GM20431 (cell line): ENCODE results near the gene MYOZ3.

Experiments
- in situ Hi-C: fragments of 300-500 bp; cut with MseI, MboI; formaldehyde crosslinking; loops from one replicate; pipeline ENCODE4 v1.15.0; 2020; ENCODE audit warnings: low sequenced_read_pairs; ENCODE audit not compliant: unreplicated experiment

The MYOZ3 gene

DNA sequence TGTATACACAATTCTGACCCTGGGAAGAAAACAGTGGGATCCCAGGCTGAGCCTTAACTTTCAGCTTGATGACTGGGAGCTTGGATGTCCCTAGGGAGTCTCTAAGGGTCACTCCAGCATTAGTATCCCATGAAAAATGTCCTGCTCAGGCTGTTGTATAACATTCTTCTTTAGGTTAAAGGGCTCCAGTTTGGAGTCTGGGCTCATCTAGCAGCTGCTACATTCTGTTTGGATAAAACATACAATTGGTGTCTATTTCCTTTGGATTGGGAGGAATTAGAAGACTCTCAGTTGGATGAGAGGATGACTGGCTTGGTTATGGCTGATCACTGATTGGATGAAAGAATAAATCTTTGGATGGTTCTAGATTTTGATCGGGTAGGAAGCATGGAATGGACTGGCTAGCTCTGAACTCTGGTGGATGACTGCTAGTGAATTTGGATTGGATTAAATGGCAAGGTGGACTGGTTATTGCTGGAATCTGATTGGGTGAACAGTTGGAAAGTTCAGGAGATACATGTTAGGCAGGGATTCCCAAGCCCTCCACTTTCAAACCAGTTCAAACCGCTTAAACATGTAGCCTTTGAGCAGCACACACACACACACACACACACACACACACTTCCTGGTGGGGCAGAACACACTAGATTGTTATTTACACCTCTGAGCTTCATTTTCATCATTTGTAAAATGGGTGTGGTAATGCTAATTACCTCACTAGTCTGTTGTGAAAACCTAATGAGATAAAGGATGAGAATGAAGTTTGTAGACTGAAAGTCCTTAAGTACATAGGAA is 7.1 kb upstream of the MYOZ3 start:
- in situ Hi-C loops: no loop called here

DNA sequence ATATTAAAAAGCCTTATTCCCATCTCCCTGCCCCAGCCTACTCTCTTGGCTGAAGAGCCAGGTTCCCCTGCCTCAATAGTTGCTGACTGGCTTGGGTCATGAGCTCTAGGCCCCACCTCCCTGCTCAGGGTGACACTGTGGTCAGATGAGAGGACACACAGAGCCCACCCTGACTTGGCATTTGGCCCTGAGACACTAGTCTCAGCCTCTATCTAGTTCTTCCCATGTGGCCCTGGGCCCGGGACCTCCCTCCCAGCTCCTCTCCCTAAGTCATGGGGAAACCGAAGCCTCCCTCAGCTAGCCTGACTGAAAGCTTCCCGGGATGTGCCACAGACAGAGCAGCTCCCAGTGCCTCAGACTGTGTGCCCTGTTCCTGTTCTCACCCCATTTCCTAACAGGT is 5.8 kb upstream of the MYOZ3 start:
- in situ Hi-C loops: no loop called here

DNA sequence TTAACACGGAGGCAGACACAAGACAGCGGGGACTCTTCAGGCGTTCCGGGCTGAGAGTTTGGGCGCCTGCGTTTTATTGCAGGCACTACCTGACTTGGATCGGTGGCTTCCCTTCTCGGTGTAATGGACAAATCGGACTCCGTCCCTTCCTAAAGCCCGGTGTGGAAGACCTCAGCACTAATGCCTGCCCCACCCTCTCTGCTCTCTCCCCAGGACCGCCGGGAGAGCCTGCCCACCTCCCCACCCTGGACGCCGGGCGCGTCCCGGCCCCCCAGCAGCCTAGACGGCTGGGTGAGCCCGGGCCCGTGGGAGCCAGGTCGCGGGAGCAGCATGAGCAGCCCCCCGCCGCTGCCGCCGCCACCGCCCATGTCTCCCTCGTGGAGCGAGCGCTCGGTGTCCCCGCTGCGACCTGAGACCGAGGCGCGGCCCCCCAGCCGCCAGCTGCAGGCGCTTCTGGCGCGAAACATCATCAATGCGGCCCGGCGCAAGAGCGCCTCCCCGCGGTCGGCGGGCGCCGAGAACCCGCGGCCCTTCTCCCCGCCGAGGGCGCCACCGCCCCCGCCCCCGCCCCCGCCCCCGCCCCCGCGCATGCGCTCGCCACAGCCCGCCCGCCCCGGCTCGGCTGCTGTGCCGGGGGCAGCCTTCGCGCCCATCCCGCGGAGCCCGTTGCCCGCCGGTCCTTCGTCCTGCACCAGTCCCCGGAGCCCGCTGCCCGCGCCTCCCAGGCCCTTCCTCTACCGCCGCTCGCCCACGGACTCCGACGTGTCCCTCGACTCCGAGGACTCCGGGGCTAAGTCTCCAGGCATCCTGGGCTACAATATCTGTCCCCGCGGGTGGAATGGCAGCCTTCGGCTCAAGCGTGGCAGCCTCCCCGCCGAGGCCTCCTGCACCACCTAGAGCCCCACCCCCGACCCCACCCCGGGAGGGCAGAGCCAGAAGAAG is 4.6 kb upstream of the MYOZ3 start:
- in situ Hi-C loops: no loop called here

DNA sequence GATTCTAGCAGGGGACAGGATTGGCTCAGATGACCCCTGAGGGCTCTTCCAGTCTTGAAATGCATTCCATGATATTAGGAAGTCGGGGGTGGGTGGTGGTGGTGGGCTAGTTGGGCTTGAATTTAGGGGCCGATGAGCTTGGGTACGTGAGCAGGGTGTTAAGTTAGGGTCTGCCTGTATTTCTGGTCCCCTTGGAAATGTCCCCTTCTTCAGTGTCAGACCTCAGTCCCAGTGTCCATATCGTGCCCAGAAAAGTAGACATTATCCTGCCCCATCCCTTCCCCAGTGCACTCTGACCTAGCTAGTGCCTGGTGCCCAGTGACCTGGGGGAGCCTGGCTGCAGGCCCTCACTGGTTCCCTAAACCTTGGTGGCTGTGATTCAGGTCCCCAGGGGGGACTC is 2.9 kb upstream of the MYOZ3 start:
- in situ Hi-C loops: no loop called here

DNA sequence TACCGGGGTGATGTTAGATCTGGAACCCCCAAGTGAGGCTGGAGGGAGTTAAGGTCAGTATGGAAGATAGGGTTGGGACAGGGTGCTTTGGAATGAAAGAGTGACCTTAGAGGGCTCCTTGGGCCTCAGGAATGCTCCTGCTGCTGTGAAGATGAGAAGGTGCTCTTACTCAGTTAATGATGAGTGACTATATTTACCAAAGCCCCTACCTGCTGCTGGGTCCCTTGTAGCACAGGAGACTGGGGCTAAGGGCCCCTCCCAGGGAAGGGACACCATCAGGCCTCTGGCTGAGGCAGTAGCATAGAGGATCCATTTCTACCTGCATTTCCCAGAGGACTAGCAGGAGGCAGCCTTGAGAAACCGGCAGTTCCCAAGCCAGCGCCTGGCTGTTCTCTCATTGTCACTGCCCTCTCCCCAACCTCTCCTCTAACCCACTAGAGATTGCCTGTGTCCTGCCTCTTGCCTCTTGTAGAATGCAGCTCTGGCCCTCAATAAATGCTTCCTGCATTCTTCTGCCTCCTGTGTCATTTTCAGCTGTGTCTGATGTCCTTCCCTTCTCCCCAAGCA is 2.3 kb upstream of the MYOZ3 start:
- in situ Hi-C loops: no loop called here

DNA sequence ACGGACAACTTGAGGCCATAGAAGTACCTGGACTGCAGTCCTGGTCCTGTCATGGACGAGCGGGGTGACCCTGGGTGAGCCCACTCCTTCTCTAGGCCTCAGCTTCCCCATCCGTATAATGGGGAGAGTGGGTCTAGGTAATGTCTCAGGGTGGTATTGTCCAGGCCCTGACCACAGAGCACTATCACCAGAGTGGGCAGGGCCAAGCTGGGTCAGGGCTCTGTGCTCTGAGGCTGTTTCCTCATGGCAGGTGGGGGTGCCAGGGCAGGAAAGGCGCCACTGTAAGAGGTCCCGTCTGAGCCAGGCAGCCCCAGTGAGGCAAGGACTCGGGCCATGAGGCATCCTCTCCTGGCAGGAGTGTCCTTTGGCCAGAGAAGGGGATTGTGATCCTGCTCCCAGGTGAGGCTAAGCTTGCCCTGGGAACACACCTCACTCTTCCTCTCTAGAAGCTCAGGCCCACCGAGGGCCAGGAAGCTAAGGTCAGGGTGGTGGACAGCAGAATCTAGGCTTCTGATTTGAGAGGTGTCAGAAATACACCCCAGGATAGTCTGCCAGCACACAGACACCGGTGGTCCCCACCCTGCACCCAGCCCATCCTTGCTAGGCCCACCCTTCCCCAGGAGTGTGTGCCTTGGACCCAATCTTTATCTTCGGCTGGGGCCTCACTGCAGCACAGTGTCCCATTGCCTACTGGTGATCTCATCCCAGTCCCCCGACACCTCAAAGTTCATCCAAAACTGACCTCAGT is 1.5 kb upstream of the MYOZ3 start:
- in situ Hi-C loops: no loop called here

DNA sequence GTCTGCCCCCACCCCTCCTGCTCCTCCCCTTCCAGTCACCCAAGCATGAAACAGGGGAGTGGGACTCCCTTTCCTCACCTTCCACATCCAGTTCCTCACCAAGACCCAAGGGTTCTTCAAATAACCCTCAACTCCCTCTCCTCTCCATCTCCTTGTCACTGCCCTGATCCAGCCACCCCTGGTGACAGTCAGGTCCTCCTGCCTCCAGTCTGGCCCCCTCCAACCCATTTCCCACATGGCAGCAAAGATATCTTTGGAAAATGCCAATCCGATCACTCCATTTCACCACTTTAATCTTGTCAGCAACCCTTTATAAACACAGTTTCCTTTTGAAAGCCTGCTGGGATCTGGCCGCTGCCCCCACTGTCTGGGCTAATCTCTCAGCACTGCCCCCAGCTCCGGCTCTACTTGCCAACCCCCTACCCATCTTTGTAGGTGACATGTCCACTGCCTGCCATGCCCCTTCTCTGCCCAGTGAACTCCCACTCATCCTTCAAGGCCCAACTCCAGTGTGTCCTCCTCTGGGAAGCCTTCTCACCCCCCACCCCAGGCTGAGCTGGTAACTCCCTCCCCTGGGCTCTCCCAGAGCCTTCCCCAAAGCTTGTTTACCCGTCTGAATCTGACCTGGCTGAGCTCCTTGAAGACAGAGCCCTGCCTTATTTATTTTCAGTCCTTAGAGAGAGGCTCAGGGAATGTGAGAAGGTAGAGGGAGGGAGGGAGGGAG is 781 bp upstream of the MYOZ3 start:
- in situ Hi-C loops: no loop called here

DNA sequence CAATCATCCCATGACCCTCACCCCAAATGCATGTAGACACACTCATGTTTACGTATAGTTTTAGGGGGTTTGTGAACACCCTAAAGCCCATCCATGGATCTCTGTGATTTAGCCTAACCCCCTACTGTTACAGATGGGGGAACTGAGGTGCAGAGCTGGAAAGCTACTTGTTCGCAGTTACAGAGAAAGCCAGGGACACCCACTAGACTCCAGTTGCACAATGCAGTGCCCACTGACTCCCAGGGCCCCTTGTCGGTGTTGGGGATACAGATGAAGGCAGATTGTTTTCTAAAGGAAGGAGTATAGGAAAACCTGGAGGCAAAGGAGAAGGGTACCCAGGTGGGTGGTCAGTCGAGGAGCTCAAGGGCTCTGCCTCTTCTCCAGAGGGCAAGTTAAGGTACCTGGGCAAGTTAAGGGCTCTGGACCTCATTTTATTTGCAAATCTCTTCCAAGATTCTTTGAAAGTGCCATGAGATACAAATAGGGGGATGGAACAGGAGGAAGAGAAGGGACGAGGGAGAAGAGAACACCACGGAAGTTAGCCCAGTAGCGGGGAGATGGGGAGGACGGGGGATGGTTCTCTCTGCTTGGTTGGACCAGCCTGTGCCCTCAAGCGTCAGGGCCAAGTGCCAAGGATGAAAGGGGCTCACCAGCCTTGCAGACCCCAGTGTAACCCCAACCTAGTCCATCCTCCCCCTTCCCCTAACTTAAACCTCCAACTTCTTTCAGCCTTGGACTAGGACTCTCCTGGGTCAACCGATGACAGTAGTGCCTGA is 958 bp downstream of the MYOZ3 start:
- in situ Hi-C loops: no loop called here

DNA sequence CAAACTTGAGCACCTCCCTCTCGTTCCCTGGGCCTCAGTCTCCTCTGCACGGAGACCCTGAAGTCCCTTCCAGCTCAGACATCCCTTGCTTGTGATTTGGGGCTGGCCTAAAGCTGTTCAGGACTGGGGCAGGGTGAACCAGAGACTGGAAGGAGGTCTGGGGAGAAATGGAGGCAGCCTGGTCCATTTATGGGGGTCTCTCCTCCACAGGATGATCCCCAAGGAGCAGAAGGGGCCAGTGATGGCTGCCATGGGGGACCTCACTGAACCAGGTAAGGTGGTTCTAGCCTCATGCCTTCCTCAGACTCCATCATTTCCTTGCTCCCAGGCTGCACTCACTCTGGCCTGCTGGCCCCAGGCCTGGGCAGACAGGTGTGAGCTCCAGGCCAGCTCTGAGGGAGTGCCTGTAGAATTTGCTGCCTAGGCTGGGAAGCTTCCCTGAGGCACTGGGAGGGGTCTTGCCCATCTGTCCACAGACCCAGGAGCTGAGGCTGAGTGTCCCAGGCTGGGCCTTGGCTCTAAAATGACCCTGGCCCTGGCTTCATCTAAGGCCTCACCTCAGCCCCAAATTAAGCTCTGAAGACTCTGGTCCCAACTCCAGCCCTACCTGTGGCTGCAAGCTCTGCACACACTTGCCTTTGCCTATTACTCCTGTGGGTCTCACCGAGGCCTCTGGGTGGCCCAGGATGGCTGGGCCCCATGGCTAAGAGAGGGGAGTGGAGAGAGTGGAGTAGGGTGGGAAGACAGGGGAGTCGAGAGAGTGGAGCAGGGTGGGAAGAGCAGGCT is 1.9 kb downstream of the MYOZ3 start:
- in situ Hi-C loops: no loop called here

DNA sequence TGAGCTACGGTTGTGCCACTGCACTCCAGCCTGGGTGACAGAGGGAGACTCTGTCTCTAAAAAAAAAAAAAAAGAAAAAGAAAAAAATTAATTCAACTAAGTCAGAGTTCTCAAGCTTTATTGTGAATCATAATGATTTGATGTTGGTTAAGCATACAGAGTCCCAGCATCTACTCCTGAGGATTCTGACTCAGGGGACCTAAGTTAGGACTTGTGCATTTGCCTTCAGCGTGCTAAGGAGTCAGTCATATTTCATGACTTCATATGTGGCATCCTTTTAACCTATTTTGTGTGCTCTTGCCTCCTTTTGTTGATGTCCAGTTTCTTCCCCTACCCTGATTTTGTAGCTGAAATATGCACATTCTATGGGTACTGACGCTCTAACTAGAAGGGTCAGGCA is 2.9 kb downstream of the MYOZ3 start:
- in situ Hi-C loops: no loop called here

DNA sequence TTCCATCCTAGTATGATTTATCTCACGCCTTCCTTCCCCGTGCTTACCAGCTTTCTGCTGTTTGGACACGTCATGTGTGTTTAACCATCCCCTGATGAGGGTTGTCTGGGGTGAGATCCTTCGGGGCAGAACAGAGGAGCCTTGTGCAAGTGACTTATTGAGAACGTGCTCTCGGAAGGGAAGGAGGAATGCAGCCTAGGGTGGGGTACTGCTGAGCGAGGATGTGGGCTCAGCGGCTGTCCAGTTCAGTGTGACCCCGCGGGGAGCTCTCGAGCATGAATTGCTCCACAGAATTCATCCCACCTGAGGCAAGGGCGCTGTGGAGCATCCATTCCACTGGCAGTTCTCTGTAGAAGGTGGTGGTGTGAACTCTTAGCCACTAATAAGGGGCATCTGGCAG is 4.0 kb downstream of the MYOZ3 start:
- in situ Hi-C loops: no loop called here

DNA sequence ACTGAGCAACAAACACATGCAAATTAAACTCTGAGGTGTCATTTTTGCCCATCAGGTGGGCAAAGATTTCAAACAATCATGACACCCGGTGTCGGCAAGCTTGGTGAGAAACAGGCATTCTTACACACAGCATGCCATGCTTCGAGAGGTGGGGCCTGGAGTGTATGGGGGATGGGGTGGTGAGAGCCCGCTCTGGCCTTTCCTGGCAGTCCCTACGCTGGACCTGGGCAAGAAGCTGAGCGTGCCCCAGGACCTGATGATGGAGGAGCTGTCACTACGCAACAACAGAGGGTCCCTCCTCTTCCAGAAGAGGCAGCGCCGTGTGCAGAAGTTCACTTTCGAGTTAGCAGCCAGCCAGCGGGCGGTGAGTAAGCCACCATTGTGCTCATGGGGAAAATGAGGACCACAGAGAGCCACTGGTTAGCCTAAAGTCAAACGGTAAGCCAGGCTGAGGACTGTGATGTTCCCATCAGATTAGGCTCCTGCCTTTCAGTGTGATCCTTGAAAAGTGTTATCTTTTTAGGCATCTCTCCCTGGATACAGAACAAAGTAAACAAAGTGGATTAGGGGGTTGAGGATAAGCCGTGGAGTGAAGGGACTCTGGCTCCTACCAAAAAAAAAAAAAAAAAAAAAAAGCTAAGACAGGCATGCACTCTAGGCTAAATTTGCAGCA is 9.4 kb downstream of the MYOZ3 start:
- in situ Hi-C loops: no loop called here

DNA sequence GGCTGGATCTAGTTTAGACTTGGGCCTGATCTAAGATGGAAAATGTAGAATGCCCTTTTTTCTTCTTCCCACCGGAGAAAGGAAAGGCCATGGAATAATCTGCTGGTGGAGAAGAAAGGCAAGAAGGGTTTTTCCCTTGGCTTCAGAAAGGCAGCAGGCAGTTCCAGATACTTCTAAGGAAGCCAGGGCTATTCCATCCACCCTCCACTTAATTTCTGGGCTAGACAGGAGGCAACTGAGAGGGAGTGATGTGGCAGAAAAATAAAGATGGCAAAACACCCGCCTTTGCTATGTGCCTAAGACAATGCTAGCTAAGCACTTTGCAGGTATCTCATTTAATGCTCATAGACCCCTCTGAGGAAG is 9.9 kb downstream of the MYOZ3 start:
- in situ Hi-C loops: no loop called here

DNA sequence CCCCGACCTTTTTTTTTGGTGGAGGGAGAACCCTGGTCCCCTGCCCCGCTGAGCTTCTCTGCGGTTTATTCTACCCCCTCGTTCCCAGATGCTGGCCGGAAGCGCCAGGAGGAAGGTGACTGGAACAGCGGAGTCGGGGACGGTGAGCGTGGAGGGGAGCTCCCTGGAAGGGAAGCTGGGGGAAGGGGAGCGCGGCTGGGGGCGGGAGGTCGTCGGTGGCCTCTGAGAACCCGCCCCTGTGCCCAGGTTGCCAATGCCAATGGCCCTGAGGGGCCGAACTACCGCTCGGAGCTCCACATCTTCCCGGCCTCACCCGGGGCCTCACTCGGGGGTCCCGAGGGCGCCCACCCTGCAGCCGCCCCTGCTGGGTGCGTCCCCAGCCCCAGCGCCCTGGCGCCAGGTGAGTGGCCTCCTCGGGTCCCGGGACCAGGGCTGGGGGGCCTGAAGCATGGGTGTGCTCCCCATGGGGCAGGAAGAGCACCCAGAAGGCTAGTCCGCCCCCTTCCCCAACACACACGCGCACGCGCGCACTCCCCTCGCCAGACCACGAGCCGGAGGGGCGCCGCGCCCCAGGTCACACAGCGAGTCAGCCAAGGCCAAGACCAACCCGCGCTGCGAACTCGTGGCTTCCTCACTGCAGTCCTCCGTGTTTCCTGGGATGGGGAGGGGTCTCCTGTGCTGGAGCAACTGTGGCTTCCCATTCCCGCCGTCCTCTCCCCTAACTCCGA is 10.6 kb downstream of the MYOZ3 start:
- in situ Hi-C loops: no loop called here

DNA sequence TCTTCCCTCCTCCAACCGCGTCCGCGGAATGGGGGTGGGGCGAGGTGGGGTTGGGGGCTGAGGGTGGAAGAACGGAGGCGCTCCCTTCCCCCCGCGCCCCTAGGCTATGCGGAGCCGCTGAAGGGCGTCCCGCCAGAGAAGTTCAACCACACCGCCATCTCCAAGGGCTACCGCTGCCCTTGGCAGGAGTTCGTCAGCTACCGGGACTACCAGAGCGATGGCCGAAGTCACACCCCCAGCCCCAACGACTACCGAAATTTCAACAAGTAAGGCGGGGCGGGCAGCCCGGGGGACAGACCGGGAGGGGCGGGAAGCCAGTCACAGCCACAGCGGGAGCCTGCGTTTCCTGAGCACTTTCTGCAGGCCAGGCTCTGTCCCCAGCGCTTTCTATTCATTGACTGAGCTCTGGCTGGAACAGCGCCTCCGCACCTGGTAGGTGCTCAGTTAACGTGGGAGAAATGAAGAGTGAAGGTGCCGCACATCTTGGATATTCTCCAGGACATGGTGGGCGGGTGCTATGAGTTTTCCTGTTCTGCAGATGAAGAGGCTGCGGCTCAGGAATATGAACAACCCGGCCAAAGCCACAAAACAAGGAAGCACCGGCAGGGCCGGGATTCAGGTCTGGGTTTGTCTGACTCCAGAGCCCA is 11.3 kb downstream of the MYOZ3 start:
- in situ Hi-C loops: no loop called here

DNA sequence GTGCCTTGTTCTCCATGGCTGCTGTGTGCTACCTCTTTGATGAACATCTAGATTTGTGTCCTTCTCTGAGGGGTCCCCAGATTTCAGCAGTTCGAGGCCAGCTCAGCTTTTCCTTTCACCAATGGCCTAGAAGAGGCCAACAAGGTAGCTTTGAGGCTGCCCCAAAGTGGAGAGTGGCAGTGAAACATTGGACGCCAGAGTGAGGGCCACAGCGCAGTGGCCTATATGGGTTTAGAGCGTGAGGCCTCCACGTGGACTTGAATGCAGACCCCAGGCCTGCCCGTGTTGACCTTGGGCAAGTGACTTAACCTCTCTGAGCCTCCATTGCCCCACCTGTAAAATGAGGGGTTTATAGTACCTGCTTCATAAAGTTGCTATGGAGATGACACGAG is 11.8 kb downstream of the MYOZ3 start:
- in situ Hi-C loops: no loop called here
